HG03432 (cell line): Measurements from ENCODE around the gene CDAN1.
"Not testable (repeated sequence)": the region's sequence is repeated elsewhere in the genome, so short reads cannot be mapped to it uniquely, and the experiment has no call there.

ENCODE experiments used
- ATAC-seq: cut with Tn5 transposase; IDR thresholded peaks from one replicate; pipeline ENCODE4 v1.9.1; 2021; ENCODE audit warnings: mild to moderate bottlenecking, moderate library complexity; ENCODE audit not compliant: unreplicated experiment

Gene CDAN1

GRCh38 chr15:42710662-42711061 lies 26.3 kb downstream of the CDAN1 start:
- no peak for ATAC-seq

- no peak for ATAC-seq
These were observed 28.9 kb downstream of the CDAN1 start for GRCh38 chr15:42707873-42708544.

- ATAC-seq, result no peak
These were observed 29.9 kb downstream of the CDAN1 start for GRCh38 chr15:42707068-42707467.

GRCh38 chr15:42705336-42705735 lies 31.6 kb downstream of the CDAN1 start:
- no peak for ATAC-seq

- peak; percentile 46 for ATAC-seq
These were observed 32.4 kb downstream of the CDAN1 start for GRCh38 chr15:42704492-42704926.

GRCh38 chr15:42696626-42697025 lies 40.3 kb downstream of the CDAN1 start:
- ATAC-seq, result no peak

GRCh38 chr15:42695527-42696071 lies 41.3 kb downstream of the CDAN1 start:
- ATAC-seq, result no peak

- ATAC-seq, result no peak
These were observed 42.5 kb downstream of the CDAN1 start for GRCh38 chr15:42694398-42694797.

- no peak for ATAC-seq
These were observed 43.0 kb downstream of the CDAN1 start for GRCh38 chr15:42693942-42694341.

- no peak for ATAC-seq
These were observed 43.4 kb downstream of the CDAN1 start for GRCh38 chr15:42693496-42693895.

GRCh38 chr15:42692997-42693396 lies 43.9 kb downstream of the CDAN1 start:
- ATAC-seq, result no peak

GRCh38 chr15:42692536-42692935 lies 44.4 kb downstream of the CDAN1 start:
- ATAC-seq, result no peak

- ATAC-seq, result no peak
These were observed 45.2 kb downstream of the CDAN1 start for GRCh38 chr15:42691770-42692169.

- ATAC-seq, result no peak
These were observed 45.6 kb downstream of the CDAN1 start for GRCh38 chr15:42691308-42691707.

- no peak for ATAC-seq
These were observed 48.6 kb downstream of the CDAN1 start for GRCh38 chr15:42688301-42688700.

- ATAC-seq, result no peak
These were observed 49.2 kb downstream of the CDAN1 start for GRCh38 chr15:42687740-42688139.

- ATAC-seq, result no peak
These were observed 50.6 kb downstream of the CDAN1 start for GRCh38 chr15:42686281-42686680.

GRCh38 chr15:42681119-42681518 lies 55.8 kb downstream of the CDAN1 start:
- no peak for ATAC-seq

- ATAC-seq, result not testable (repeated sequence)
These were observed 56.8 kb downstream of the CDAN1 start for GRCh38 chr15:42680142-42680482.

GRCh38 chr15:42679285-42680141 lies 57.4 kb downstream of the CDAN1 start:
- no peak for ATAC-seq

- ATAC-seq, result no peak
These were observed 61.9 kb downstream of the CDAN1 start for GRCh38 chr15:42675021-42675420.

- no peak for ATAC-seq
These were observed 62.5 kb downstream of the CDAN1 start for GRCh38 chr15:42674472-42674871.
